Amniotic epithelial cell (primary cell): ENCODE measurements around the gene CASP8AP2.
"Not testable (repeated sequence)": the region's sequence is repeated elsewhere in the genome, so short reads cannot be mapped to it uniquely, and the experiment has no call there.

ENCODE experiments used
- DNase-seq: peaks from one replicate; pipeline ENCODE4 v3.0.0-alpha.2; 2010; ENCODE audit warnings: low read depth

Gene CASP8AP2

GRCh38 chr6:89829472-89830169, at the start of gene CASP8AP2:
CASP8AP2 (plus strand) TSS chr6:89829880.
- DNase-seq: peak; percentile 98

GRCh38 chr6:89781070-89782034, 48.3 kb upstream of the CASP8AP2 start:
- no peak for DNase-seq

DNA sequence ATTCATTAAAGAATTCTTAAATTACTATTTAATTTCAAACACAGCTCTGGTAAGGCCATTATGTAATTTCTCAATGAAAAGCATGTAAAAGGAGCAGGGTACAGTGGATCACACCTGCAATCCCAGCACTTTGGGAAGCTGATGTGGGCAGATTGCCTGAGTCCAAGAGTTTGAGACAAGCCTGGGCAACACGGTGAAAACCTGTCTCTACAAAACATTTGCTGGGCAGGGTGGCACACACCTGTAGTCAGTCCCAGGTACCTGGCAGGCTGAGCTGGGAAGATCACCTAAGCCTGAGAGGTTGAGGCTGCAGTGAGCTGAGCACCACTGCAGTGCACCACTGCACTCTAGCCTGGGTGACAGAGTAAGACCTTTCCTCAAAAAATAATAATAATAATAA, 47.5 kb upstream of the CASP8AP2 start:
- DNase-seq: no peak

GRCh38 chr6:89783293-89783692, 46.4 kb upstream of the CASP8AP2 start:
- not testable (repeated sequence) for DNase-seq

GRCh38 chr6:89784838-89785237, 44.8 kb upstream of the CASP8AP2 start:
- DNase-seq: no peak

DNA sequence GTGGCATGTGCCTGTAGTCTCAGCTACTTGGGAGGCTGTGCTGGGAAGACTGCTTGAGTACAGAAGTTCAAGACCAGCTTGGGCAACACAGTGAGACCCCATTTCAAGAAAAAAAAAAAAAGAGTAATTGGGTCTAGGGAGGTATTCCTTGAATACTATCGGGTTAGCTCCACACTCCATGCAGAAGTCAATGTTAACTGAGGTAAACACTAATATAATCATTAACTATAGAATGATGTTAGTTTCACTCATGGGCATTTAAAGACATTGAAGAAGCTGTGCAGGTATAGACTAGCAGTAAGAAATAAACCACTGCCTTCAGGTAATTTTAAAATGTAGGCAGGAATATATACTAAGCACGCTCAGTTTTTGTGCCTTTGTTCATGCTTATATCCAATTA, 42.7 kb upstream of the CASP8AP2 start:
- no peak for DNase-seq

- no peak for DNase-seq
Measured at GRCh38 chr6:89787660-89788328, 41.9 kb upstream of the CASP8AP2 start.

DNA sequence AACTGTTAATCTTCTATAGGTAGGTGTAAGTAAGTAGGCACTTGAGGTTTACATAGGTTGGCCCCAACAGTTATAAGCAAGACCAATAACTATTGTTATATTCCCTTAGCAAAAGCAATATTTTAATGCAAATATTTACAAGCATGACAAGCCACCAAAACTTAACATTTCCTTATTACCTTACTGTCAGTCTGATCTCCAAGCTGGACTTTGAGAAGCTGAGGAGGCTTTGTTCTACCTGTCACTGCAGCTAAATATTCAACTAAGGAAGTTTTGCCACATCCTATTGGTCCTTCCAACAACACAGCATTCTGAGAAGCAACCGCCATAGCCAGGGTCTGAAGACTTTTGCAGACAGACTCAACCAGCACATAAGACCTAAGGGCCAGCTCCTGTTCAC, 39.7 kb upstream of the CASP8AP2 start:
- DNase-seq: no peak

- DNase-seq: no peak
Measured at GRCh38 chr6:89790403-89790802, 39.3 kb upstream of the CASP8AP2 start.

DNA sequence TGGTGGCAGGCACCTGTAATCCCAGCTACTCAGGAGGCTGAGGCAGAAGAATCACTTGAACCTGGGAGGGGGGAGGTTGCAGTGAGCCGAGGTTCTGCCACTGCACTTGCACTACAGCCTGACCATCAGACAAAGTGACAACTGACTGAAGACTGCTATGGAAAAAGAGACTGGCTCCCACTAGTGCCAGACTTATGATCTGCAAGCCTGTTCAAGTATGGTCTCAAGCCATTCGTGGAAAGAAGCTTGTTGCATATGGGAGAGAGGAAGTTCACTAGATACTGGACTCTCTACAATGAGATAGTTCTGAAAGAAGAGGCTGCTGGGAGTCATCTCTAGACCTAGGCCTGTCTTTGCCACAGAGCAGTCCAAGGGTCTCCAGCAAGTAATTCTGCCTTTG, 36.8 kb upstream of the CASP8AP2 start:
- peak; percentile 55 for DNase-seq

DNA sequence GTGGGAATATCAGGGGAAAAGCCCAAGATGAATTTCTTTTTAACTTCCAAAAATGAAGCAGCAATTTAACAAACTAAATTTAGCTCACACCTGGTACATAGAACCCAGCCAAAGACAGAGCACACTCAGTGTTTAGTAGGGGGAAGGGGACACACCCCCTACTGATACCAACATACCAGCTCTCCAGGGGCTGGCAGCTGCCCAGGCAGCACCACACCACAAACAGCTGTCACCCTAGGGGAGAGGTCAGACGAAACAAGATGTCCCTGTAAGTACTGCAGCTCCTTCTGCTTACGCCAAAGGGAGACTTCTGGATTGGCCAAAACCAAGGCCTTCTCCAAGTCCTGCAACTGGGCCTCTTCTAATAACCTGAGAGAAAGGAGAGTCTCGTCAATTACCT, 36.1 kb upstream of the CASP8AP2 start:
- DNase-seq: no peak

DNA sequence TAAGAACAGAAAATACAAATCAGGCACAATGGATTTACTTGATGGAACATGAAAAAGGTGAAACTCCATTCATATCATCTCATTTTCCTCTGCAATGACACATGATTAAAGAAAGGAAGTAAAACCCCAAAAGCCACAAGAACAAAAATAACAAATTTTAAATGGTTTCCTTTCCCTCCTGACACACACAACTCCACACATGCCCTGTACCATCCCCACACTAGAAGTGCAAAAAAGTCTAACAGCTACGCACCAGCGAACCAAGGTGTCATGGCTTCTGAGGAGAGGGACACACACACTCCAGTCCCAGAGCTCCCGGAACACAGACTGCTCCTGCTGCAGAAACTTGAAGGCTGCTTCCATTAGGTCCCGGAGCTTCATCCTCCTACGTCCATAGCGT, 35.4 kb upstream of the CASP8AP2 start:
- no peak for DNase-seq

- peak; percentile 94 for DNase-seq
Measured at GRCh38 chr6:89797317-89797716, 32.4 kb upstream of the CASP8AP2 start.

DNA sequence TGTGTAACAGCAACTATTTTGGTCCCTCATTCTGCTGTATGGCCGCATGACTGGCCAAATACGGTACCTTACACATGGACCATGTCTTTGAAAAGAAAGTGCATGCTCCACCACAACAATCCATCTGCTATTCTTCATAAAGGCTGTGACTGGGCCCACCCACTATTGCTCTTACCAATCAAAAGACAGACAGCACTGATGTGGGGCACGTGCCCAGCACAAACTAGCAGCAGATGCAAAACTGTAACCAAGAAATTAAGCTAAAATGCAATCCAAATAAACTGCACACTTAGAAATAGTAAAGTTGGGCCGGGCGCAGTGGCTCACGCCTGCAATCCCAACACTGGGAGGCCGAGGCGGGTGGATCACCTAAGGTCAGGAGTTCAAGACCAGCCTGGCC, 30.6 kb upstream of the CASP8AP2 start:
- DNase-seq: no peak

DNA sequence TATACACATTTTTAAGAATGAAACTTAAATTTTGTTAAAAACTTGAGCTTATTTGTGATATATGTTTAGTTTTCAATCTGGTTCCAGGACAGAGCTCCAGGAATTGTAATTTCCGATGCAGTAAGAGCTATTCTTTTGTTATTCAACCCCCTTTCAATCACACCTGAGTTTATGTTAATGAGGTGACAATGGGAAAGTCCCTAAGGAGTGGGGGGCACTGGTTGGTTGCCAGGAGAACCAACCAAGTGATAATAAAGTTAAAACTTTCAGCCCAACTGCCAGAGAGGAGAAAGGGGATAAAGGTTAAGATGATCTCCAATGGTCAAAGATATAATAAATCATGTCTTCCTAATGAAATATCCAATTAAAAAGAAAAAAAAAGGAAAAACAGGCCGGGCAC, 29.9 kb upstream of the CASP8AP2 start:
- no peak for DNase-seq

DNA sequence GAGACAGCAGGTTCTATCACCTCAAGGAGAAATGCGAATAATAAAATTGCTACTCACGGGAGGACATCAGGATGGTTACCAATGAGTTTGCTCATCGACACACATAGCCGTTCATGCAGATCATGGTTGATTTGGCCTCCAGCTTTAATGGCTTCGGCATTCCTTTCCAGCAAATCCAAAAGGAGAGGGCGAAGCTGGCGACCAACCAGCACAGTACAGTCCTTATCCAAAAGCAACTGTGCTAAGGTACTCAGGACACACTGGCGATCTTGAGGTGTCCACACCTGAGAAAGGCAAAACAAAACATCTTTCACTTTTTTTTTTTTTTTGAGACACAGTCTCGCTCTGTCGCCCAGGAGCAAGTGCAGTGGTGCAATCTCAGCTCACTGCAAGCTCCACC, 26.4 kb upstream of the CASP8AP2 start:
- no peak for DNase-seq

GRCh38 chr6:89805814-89806371, 23.8 kb upstream of the CASP8AP2 start:
- DNase-seq: no peak

DNA sequence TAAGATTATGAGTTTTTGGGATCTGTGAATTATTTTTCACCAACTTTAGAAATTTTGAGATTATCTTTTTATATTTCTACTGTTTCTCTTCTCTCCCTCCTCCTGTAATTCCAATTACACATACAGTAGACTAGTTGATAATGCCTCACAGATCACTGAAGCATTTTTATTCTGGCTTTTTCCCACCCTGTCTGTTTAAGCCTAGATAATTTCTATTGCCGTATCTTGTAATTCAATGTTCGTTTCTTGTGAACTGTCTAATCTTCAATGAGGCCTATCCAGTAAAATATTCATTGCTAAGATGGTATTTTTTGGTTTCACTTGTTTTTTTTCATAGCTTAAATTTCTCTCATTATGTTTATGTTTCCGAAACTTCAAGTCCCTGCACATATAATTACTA, 22.1 kb upstream of the CASP8AP2 start:
- no peak for DNase-seq

DNA sequence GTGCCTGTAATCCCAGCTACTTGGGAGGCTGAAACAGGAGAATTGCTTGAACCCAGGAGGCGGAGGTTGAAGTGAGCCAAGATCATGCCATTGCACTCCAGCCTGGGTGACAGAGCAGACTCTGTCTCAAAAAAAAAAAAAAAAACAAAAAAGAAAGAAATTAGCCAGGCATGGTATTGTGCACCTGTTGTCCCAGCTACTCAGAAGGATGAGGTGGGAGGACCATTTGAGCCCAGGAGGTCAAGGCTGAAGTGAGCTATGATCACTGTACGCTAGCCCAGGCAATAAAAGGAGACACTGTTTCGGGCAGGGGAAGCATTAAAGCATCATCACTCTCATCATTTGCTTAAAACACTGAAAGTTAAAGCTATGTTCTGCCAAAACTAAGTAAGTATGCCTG, 16.3 kb upstream of the CASP8AP2 start:
- DNase-seq: not testable (repeated sequence)

DNA sequence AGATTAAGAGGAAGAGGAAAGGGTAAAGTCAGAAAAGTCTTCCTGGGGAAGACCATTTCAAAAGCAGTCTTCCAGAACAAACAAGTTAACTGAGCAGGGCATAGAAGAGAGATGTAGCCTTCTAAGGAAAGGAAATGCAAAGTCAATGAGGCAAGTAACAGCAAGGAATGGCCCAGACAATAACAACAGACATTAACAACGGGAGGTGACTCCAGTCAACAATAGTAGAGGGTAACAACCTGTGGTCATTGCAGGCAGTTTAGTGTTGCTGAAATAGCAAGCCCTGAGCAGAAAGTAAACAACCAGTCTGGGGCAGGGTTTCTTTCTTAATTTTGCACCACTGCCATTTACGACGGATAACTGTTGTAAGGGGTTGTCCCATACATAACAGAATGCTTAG, 12.2 kb upstream of the CASP8AP2 start:
- no peak for DNase-seq

- DNase-seq: peak; percentile 24
Measured at GRCh38 chr6:89818977-89819335, 10.7 kb upstream of the CASP8AP2 start.

DNA sequence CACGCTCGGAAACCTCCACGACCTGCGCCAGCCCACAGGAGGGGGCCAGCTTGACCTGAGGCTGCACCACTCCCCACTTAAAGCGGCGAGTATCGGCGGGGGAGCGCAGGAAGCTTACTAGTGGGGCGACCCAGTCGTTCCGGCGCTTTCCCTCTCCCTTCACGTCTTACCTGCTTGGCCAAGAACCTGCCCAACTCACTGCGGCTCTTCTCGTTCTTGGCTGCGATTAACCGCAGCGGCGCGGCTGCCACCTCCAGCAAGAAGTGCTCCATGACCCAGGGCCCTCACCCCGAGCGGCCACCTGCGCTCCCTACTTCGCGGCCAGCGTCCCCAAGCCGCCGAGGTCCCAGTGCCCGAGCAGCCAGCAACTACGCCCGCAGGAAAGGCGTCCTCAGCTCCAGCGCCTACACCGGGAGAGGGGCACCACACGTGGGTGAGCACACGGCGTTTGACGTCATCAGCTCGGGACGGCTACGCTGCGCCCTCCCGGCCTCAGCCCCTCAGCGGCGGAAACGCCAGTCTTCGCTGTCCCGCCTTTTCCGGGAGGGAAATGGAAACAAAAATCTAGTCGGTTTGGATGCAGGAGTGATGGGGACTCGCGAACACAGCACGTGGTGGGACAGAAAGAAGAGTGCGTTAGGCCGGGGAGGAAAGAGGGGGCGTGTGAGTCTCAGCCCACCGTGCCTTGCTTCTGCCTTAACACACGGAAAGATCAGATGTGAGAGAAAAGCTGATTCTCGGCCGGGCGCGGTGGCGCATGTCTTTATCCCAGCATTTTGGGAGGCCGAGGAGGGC, 10.1 kb upstream of the CASP8AP2 start, which contains the start of gene MDN1:
TSS of gene MDN1 (minus strand) at position 459 of the 795 bp plus-strand sequence. CDS start at position 272, 187 bp downstream.
- peak; percentile 94 for DNase-seq
